Right ventricle myocardium inferior (tissue), 1 donor: Measurements from ENCODE around the gene ZNF774. TPM values are rescaled to one million over a fixed set of nuclear protein-coding genes. Genes with fewer than 3 reads are reported as not detected.
A peak's percentile ranks its signal among the peaks of the same experiment; 100 is the strongest.
"Not testable (repeated sequence)": the region's sequence is repeated elsewhere in the genome, so short reads cannot be mapped to it uniquely, and the experiment has no call there.

Experiments
- ATAC-seq: fragments of 200-7000 bp; cut with Tn5 transposase; one replicate; pipeline ENCODE4 v1.9.1; 2020; ENCODE audit warnings: mild to moderate bottlenecking, moderate library complexity
- DNase-seq: peaks from one replicate; pipeline ENCODE4 v3.0.0; 2021; ENCODE audit errors: missing footprints
- intact Hi-C: fragments of 100-400 bp; cut with DNase I; formaldehyde crosslinking; loops from one replicate; pipeline ENCODE4 v1.11.0; 2022
- total RNA-seq: library from RNA; stranded (reverse); fragmentation: NEBNext Ultra II Directional; extraction: Animal tissue kit (Norgen Biotek cat#: 25700); gene quantifications from one replicate; pipeline ENCODE4 v1.2.1, GENCODE V29; 2021
- donor health status: DM: no; HTN: yes; CAD: no; lungs with severe emphysema.

ZNF774 gene
- total RNA-seq, 1 donor from 2014 or later: 4.6 TPM

GRCh38 chr15:90340345-90340744 is 11.7 kb upstream of the ZNF774 start:
- ATAC-seq: no peak
- intact Hi-C loops: loop anchor here (10.0 kb wide), 1 partner anchor 274 kb away; no protein-coding TSS in a partner anchor
- DNase-seq: no peak

GRCh38 chr15:90343302-90343790 is 8.7 kb upstream of the ZNF774 start:
- DNase-seq (no peak), ATAC-seq (peak; percentile 56)
- intact Hi-C loops: loop anchor here (10.0 kb wide), 1 partner anchor 271 kb away; no protein-coding TSS in a partner anchor

GRCh38 chr15:90344662-90345061 is 7.4 kb upstream of the ZNF774 start:
- ATAC-seq (no peak), DNase-seq (no peak)
- intact Hi-C loops: loop anchor here (10.0 kb wide), 1 partner anchor 270 kb away; no protein-coding TSS in a partner anchor

GRCh38 chr15:90345857-90346256 is 6.2 kb upstream of the ZNF774 start:
- intact Hi-C loops: loop anchor here (10.0 kb wide), 1 partner anchor 269 kb away; no protein-coding TSS in a partner anchor
- no peak for DNase-seq
- ATAC-seq: no peak

GRCh38 chr15:90347431-90348065 is 4.5 kb upstream of the ZNF774 start:
- not testable (repeated sequence) for ATAC-seq, DNase-seq
- intact Hi-C loops: loop anchor here (10.0 kb wide), 1 partner anchor 267 kb away; no protein-coding TSS in a partner anchor

- intact Hi-C loops: loop anchor here (10.0 kb wide), 1 partner anchor 266 kb away; no protein-coding TSS in a partner anchor
- no peak for ATAC-seq
- DNase-seq: no peak
Observed at GRCh38 chr15:90348456-90348855, 3.6 kb upstream of the ZNF774 start.

GRCh38 chr15:90349072-90349471 is 3.0 kb upstream of the ZNF774 start:
- ATAC-seq (no peak), DNase-seq (no peak)
- intact Hi-C loops: loop anchor here (10.0 kb wide), 1 partner anchor 266 kb away; no protein-coding TSS in a partner anchor

- intact Hi-C loops: loop anchor here (10.0 kb wide), 1 partner anchor 265 kb away; no protein-coding TSS in a partner anchor
- ATAC-seq: no peak
- DNase-seq: no peak
Observed at GRCh38 chr15:90349821-90350220, 2.3 kb upstream of the ZNF774 start.

GRCh38 chr15:90351479-90352106 is 491 bp upstream of the ZNF774 start:
- DNase-seq: no peak
- peak; percentile 21 for ATAC-seq
- intact Hi-C loops: no loop called here

GRCh38 chr15:90354986-90355385 is 2.9 kb downstream of the ZNF774 start:
- DNase-seq: no peak
- intact Hi-C loops: no loop called here
- ATAC-seq: no peak

GRCh38 chr15:90358124-90359033 is 6.3 kb downstream of the ZNF774 start:
- intact Hi-C loops: no loop called here
- no peak for DNase-seq
- ATAC-seq: no peak

GRCh38 chr15:90360746-90361145 is 8.7 kb downstream of the ZNF774 start:
- ATAC-seq (no peak), DNase-seq (no peak)
- intact Hi-C loops: loop anchor here (5.0 kb wide), 2 partner anchors 38 to 107 kb away; no protein-coding TSS in a partner anchor

GRCh38 chr15:90362936-90363212 is 10.8 kb downstream of the ZNF774 start:
- DNase-seq: no peak
- intact Hi-C loops: loop anchor here (2.0 to 5.0 kb wide), 4 partner anchors 26 to 120 kb away; partner anchors contain the start of gene IQGAP1
- peak; percentile 70 for ATAC-seq

GRCh38 chr15:90364251-90364650 is 12.2 kb downstream of the ZNF774 start:
- ATAC-seq (no peak), DNase-seq (no peak)
- intact Hi-C loops: loop anchor here (5.0 kb wide), 2 partner anchors 42 to 103 kb away; no protein-coding TSS in a partner anchor

- intact Hi-C loops: no loop called here
- ATAC-seq (no peak), DNase-seq (no peak)
Observed at GRCh38 chr15:90365414-90366055, 13.5 kb downstream of the ZNF774 start.

GRCh38 chr15:90367576-90367975 is 15.5 kb downstream of the ZNF774 start:
- intact Hi-C loops: no loop called here
- no peak for DNase-seq
- ATAC-seq: peak; percentile 58

- intact Hi-C loops: no loop called here
- DNase-seq: no peak
- ATAC-seq: no peak
Observed at GRCh38 chr15:90375071-90375470, 23.0 kb downstream of the ZNF774 start.

GRCh38 chr15:90376789-90377188 is 24.7 kb downstream of the ZNF774 start:
- intact Hi-C loops: no loop called here
- DNase-seq (no peak), ATAC-seq (no peak)
